ENCODE measurements around the gene GTF2H1. TPM values are rescaled to one million over a fixed set of nuclear protein-coding genes. Genes with fewer than 3 reads are reported as not detected.
"Not testable (repeated sequence)": the region's sequence is repeated elsewhere in the genome, so short reads cannot be mapped to it uniquely, and the experiment has no call there.

GTF2H1 gene
- total RNA-seq, 1 donor from 2014 or later, result 33.7 TPM

GRCh38 chr11:18395735-18396504, 73.6 kb downstream of the GTF2H1 start:
- DNase-seq (ENCODE audit: low spot score in 2 of 2), result peak; percentile 91 to 98
- H3K36me3 ChIP-seq, result peaks cover 43 to 44% of the 10 kb centered on the region in 2 donors
- H3K27ac ChIP-seq, result peak overlapping the region; percentile 94 to 98
- H3K4me3 ChIP-seq, result peak overlapping the region; percentile 85 to 99
- H3K9me3 ChIP-seq, result no peaks in the 10 kb centered on the region
- intact Hi-C loops (cut with DNase I), result loop anchor here (1.0 to 10.0 kb wide), 7 partner anchors 74 to 1041 kb away; partner anchors contain the start of genes GTF2H1, HPS5, NCR3LG1 and SPTY2D1
- peaks cover 5 to 18% of the 10 kb centered on the region in 2 donors for H3K4me1 ChIP-seq
- TF ChIP-seq, protein P1, sequence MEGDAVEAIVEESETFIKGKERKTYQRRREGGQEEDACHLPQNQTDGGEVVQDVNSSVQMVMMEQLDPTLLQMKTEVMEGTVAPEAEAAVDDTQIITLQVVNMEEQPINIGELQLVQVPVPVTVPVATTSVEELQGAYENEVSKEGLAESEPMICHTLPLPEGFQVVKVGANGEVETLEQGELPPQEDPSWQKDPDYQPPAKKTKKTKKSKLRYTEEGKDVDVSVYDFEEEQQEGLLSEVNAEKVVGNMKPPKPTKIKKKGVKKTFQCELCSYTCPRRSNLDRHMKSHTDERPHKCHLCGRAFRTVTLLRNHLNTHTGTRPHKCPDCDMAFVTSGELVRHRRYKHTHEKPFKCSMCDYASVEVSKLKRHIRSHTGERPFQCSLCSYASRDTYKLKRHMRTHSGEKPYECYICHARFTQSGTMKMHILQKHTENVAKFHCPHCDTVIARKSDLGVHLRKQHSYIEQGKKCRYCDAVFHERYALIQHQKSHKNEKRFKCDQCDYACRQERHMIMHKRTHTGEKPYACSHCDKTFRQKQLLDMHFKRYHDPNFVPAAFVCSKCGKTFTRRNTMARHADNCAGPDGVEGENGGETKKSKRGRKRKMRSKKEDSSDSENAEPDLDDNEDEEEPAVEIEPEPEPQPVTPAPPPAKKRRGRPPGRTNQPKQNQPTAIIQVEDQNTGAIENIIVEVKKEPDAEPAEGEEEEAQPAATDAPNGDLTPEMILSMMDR (IDR thresholded peaks at IDR 0.05), result no peak
- no peaks in the 10 kb centered on the region for H3K27me3 ChIP-seq

GRCh38 chr11:18397921-18398320, 75.6 kb downstream of the GTF2H1 start:
- intact Hi-C loops (cut with DNase I), result loop anchor here (5.0 to 10.0 kb wide), 4 partner anchors 129 to 1043 kb away; partner anchors contain the start of genes NCR3LG1, TSG101 and UEVLD
- Histone ChIP-seq H3K4me3 (no peak overlapping the region), H3K27ac (no peak overlapping the region), H3K9me3 (no peaks in the 10 kb centered on the region), H3K4me1 (peaks cover 5 to 18% of the 10 kb centered on the region in 2 donors), H3K27me3 (no peaks in the 10 kb centered on the region), H3K36me3 (peaks cover 62 to 64% of the 10 kb centered on the region in 2 donors)
- TF ChIP-seq, protein P1 (IDR thresholded peaks at IDR 0.05), result no peak
- no peak for DNase-seq (ENCODE audit: low spot score in 2 of 2)

DNA sequence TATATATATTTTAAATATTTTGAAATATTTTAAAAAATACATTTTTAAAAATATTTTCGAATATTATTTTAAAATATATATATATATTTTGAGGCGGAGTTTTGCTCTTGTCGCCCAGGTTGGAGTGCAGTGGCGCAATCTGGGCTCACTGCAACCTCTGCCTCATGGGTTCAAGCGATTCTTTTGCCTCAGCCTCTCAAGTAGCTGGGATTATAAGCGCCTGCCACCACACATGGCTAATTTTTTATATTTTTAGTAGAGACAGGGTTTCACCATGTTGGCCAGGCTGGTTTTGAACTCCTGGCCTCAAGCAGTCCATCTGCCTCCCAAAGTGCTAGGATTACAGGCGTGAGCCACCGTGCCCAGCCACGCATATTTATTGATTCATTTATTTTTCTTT, 78.7 kb downstream of the GTF2H1 start:
- H3K9me3 ChIP-seq; H3K27ac ChIP-seq; H3K4me3 ChIP-seq; H3K27me3 ChIP-seq; DNase-seq (ENCODE audit: low spot score in 2 of 2): not testable (repeated sequence)
- Histone ChIP-seq H3K36me3 (peaks cover 93 to 95% of the 10 kb centered on the region in 2 donors), H3K4me1 (peaks cover 0 to 12% of the 10 kb centered on the region in 2 donors)
- intact Hi-C loops (cut with DNase I), result loop anchor here (10.0 kb wide), 1 partner anchor 94 kb away; no protein-coding TSS in a partner anchor

DNA sequence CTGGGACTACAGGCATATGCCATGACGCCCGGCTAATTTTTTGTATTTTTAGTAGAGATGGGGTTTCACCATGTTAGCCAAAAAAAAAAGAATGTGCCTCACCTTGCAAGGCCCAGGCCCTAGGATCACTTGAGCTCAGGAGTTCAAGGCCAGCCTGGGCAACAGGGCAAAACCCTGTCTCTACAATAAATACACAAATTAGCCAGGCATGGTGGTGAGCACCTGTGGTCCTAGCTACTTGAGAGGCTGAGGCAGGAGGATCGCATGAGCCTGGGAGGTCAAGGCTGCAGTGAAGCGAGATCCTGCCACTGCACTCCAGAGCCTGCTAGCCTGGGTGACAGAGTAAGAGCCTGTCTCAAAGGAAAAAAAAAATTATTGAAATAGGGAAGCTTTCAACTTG, 81.7 kb downstream of the GTF2H1 start:
- H3K4me3 ChIP-seq, result no peak overlapping the region
- intact Hi-C loops (cut with DNase I), result loop anchor here (10.0 kb wide), 1 partner anchor 91 kb away; no protein-coding TSS in a partner anchor
- no peak overlapping the region for H3K27ac ChIP-seq
- TF ChIP-seq, protein P1 (IDR thresholded peaks at IDR 0.05), result no peak
- no peaks in the 10 kb centered on the region for H3K27me3 ChIP-seq
- no peak for DNase-seq (ENCODE audit: low spot score in 2 of 2)
- H3K9me3 ChIP-seq, result no peaks in the 10 kb centered on the region
- no peaks in the 10 kb centered on the region for H3K4me1 ChIP-seq
- peaks cover 93 to 97% of the 10 kb centered on the region in 2 donors for H3K36me3 ChIP-seq

DNA sequence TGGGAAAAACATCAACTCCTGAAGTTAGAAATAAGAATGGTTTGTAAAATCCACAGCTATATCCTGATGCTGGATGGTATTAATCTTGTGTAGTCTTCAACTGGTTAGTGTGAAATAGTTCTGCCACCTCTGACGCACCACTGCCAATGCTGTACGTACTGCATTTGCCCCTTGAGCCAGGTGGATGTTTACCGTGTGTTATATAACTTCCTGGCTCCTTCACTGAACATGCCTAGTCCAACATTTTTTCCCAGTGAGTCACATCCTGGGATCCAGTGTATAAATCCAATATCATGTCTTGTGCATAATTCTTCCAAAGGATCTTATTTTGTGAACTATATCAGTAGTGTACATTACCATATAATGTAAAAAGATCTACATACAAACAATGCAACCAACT, 85.0 kb downstream of the GTF2H1 start:
- not testable (repeated sequence) for H3K9me3 ChIP-seq; H3K27ac ChIP-seq; DNase-seq (ENCODE audit: low spot score in 2 of 2); H3K4me3 ChIP-seq; H3K27me3 ChIP-seq; H3K4me1 ChIP-seq
- peaks cover 60 to 65% of the 10 kb centered on the region in 2 donors for H3K36me3 ChIP-seq
- intact Hi-C loops (cut with DNase I), result loop anchor here (10.0 kb wide), 1 partner anchor 87 kb away; no protein-coding TSS in a partner anchor

DNA sequence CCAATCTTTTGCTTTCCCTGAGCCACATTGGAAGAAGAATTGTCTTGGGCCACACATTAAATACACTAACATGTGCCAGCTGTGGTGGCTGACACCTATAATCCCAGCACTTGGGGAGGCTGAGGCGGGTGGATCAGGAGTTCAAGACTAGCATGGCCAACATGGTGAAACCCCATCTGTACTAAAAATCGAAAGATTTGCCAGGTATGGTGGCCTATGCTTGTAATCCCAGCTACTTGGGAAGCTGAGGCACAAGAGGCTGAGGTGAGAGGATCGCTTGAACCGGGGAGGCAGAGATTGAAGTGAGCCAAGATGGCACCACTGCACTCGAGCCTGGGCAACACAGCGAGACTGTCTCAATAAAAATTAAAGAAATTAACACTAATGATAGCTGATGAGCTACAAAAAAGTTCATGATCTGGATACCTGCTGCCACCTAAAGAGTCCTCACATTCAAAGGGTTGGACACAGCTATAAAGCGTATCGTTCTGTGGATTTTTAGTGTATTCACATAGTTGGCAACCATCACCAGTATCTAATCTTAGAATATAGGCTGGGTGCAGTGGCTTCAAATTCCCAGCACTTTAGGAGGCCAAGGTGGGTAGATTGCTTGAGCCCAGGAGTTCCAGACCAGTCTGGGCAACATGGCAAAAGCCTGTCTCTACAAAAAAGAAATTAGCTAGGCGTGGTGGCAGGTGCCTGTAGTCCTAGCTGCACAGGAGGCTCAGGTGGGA, 86.4 kb downstream of the GTF2H1 start:
- TF ChIP-seq, protein P1 (IDR thresholded peaks at IDR 0.05), result no peak
- Histone ChIP-seq H3K27ac (no peak overlapping the region), H3K36me3 (peaks cover 46 to 51% of the 10 kb centered on the region in 2 donors)

More for the DNA sequence above, 86.4 kb downstream of the GTF2H1 start:
- intact Hi-C loops (cut with DNase I), result loop anchor here (10.0 kb wide), 1 partner anchor 86 kb away; no protein-coding TSS in a partner anchor
- no peaks in the 10 kb centered on the region for H3K4me1 ChIP-seq
- H3K9me3 ChIP-seq, result no peaks in the 10 kb centered on the region
- H3K4me3 ChIP-seq, result no peak overlapping the region
- H3K27me3 ChIP-seq, result no peaks in the 10 kb centered on the region
- DNase-seq (ENCODE audit: low spot score in 2 of 2), result no peak
